ENCODE data around the gene SEMA6A.

DNA sequence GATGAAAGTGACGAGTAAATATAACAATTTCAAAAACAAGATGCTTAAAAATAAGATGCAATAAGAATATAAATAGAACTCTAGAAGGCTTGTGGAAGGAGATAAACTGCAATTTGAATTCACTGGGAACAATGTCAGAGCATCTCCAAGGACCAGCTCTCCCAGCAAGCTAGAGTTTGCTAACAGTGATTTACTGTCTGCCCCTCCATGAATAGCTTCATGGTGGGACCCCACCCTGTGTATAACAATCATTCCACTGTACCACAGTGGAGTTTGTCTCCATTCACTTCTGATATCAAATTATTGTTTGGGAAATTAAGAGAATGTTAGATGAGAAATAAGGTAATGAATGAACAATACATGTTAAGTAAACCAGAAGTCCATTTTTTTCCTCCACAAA, 7.3 kb upstream of the SEMA6A start:
- TF ChIP-seq, protein P1, sequence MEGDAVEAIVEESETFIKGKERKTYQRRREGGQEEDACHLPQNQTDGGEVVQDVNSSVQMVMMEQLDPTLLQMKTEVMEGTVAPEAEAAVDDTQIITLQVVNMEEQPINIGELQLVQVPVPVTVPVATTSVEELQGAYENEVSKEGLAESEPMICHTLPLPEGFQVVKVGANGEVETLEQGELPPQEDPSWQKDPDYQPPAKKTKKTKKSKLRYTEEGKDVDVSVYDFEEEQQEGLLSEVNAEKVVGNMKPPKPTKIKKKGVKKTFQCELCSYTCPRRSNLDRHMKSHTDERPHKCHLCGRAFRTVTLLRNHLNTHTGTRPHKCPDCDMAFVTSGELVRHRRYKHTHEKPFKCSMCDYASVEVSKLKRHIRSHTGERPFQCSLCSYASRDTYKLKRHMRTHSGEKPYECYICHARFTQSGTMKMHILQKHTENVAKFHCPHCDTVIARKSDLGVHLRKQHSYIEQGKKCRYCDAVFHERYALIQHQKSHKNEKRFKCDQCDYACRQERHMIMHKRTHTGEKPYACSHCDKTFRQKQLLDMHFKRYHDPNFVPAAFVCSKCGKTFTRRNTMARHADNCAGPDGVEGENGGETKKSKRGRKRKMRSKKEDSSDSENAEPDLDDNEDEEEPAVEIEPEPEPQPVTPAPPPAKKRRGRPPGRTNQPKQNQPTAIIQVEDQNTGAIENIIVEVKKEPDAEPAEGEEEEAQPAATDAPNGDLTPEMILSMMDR (IDR thresholded peaks at IDR 0.05): no peak
- no peak for TF ChIP-seq POLR2A (IDR thresholded peaks at IDR 0.05)

All from breast epithelium (tissue), 3 donors.